Type B pancreatic cell (in vitro differentiated cells): ENCODE measurements around the gene PLSCR1. TPM values are rescaled to one million over a fixed set of nuclear protein-coding genes. Genes with fewer than 3 reads are reported as not detected.

Source experiments
- DNase-seq: peaks from one replicate; pipeline ENCODE4 v3.0.0; 2021; ENCODE audit warnings: mixed read lengths; ENCODE audit not compliant: unreplicated experiment; ENCODE audit errors: extremely low spot score
- H3K27ac Mint-ChIP-seq: 2 replicates; pipeline ENCODE4 v1.8.0; 2021; ENCODE audit warnings: mild to moderate bottlenecking, mixed read lengths
- H3K27me3 Mint-ChIP-seq: 2 replicates; pipeline ENCODE4 v1.8.0; 2021; ENCODE audit warnings: mixed read lengths
- H3K36me3 Mint-ChIP-seq: 2 replicates; pipeline ENCODE4 v1.8.0; 2021; ENCODE audit warnings: mixed read lengths
- H3K4me1 Mint-ChIP-seq: one replicate; pipeline ENCODE4 v1.8.0; 2021; ENCODE audit warnings: mixed read lengths; ENCODE audit not compliant: unreplicated experiment
- H3K4me3 Mint-ChIP-seq: 2 replicates; pipeline ENCODE4 v1.8.0; 2021; ENCODE audit warnings: mild to moderate bottlenecking, mixed read lengths
- H3K9me3 Mint-ChIP-seq: 2 replicates; pipeline ENCODE4 v1.8.0; 2021; ENCODE audit warnings: mixed read lengths
- CTCF ChIP-seq: fragments of 200-600 bp; sonication (generic); conservative IDR thresholded peaks from 2 replicates; pipeline ENCODE4 v1.5.0; 2021; ENCODE audit warnings: antibody characterized with exemption, mild to moderate bottlenecking
- total RNA-seq: library from RNA; stranded (reverse); gene quantifications from 2 replicates; pipeline ENCODE4 v1.2.1, GENCODE V29; 2021; ENCODE audit warnings: low replicate concordance

PLSCR1 gene
- total RNA-seq, 1 donor from 2014 or later = 51.5 TPM

DNA sequence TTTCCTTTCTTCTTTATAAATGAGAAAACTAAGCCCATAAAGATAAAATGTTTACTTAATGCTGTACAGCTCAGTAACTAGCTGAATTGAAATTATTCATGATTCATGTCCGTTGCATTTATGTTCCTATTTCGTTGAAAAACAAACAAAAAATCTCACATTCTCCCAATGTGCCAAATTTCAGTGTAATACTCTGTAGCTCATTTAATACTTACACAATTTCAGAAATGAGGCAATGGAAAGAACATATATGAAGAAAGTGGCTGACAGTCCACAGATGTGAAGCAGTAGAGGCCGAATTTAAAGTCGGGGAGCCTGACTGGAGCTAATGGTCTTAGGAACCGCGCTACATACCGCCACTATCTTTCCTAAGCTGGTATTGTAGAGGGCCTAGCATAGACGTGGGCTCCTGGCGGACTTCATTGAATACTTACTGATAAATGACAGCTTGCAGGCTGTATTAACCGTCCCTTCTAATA, 75.7 kb downstream of the PLSCR1 start:
- Mint-ChIP-seq H3K27ac (peak overlapping the region; percentile 59), H3K27me3 (no peaks in the 10 kb centered on the region), H3K4me1 (no peaks in the 10 kb centered on the region), H3K9me3 (no peaks in the 10 kb centered on the region), H3K36me3 (no peaks in the 10 kb centered on the region), H3K4me3 (peak overlapping the region; percentile 63)
- DNase-seq = no peak
- no peak for TF ChIP-seq CTCF

- Mint-ChIP-seq H3K36me3 (no peaks in the 10 kb centered on the region), H3K4me3 (no peak overlapping the region), H3K4me1 (no peaks in the 10 kb centered on the region), H3K27ac (peak overlapping the region; percentile 42), H3K9me3 (no peaks in the 10 kb centered on the region), H3K27me3 (no peaks in the 10 kb centered on the region)
- no peak for TF ChIP-seq CTCF
- no peak for DNase-seq
Measured at GRCh38 chr3:146468234-146468633, 76.2 kb downstream of the PLSCR1 start.

DNA sequence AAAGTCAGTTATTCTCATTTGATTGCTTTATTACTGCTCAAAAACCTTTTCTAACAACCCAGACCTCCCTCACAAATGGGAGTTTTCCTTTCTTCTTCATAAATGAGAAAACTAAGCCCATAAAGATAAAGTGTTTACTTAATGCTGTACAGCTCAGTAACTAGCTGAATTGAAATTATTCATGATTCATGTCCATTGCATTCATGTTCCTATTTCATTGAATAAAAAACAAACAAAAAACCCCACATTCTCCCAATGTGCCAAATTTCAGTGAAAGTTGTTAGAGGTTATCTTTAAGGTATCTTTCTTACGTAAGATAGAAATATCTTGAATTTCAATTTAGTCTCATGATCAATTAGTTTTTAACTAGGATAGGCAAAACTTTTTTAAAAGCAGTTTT, 77.8 kb downstream of the PLSCR1 start:
- Mint-ChIP-seq H3K27ac (no peak overlapping the region), H3K36me3 (no peaks in the 10 kb centered on the region), H3K4me1 (no peaks in the 10 kb centered on the region), H3K27me3 (no peaks in the 10 kb centered on the region), H3K9me3 (no peaks in the 10 kb centered on the region), H3K4me3 (no peak overlapping the region)
- TF ChIP-seq CTCF = no peak
- DNase-seq = no peak

GRCh38 chr3:146465693-146466465, 78.5 kb downstream of the PLSCR1 start:
- TF ChIP-seq CTCF = no peak
- no peak for DNase-seq
- Mint-ChIP-seq H3K27me3 (no peaks in the 10 kb centered on the region), H3K9me3 (no peaks in the 10 kb centered on the region), H3K36me3 (no peaks in the 10 kb centered on the region), H3K4me3 (no peak overlapping the region), H3K27ac (no peak overlapping the region), H3K4me1 (no peaks in the 10 kb centered on the region)

Other genes starting within 250 kb of the PLSCR1 start
- 0.62 TPM in 1 of 2 replicates, not detected in the other for gene PLSCR2, start 75.0 kb downstream of the PLSCR1 start, total RNA-seq
- gene PLSCR5, start 60.7 kb upstream of the PLSCR1 start, total RNA-seq = 0.24 TPM in 1 of 2 replicates, not detected in the other